GDM1 (cell line): ENCODE data around the gene CYYR1.

Experiments used
- DNase-seq: peaks from one replicate; lab custom pipeline; 2025; lab: John Stamatoyannopoulos, UW

Gene CYYR1

GRCh38 chr21:26433386-26433785 is 139.7 kb downstream of the CYYR1 start:
- no peak for DNase-seq

- no peak for DNase-seq
Observed at GRCh38 chr21:26432410-26432809, 140.7 kb downstream of the CYYR1 start.

GRCh38 chr21:26425576-26425975 is 147.5 kb downstream of the CYYR1 start:
- DNase-seq = no peak

GRCh38 chr21:26423511-26423910 is 149.6 kb downstream of the CYYR1 start:
- no peak for DNase-seq

GRCh38 chr21:26422706-26423105 is 150.4 kb downstream of the CYYR1 start:
- no peak for DNase-seq

GRCh38 chr21:26422138-26422537 is 150.9 kb downstream of the CYYR1 start:
- DNase-seq = no peak

GRCh38 chr21:26421724-26422123 is 151.4 kb downstream of the CYYR1 start:
- DNase-seq = no peak
